Fibroblast of pulmonary artery (primary cell): ENCODE results near the gene SAT1.
A peak's percentile ranks its signal among the peaks of the same experiment; 100 is the strongest.

Experiments used
- DNase-seq: peaks from one replicate; pipeline ENCODE4 v3.0.0-alpha.2; 2010; ENCODE audit warnings: low read depth
- H3K4me3 ChIP-seq: replicated peaks from 2 replicates; pipeline ENCODE4 v1.5.1; 2011; ENCODE audit warnings: low read depth, mild to moderate bottlenecking, control low read depth, low read length, moderate library complexity
- CTCF ChIP-seq: IDR thresholded peaks from 2 replicates; pipeline ENCODE4 v1.5.1; 2011; ENCODE audit warnings: mild to moderate bottlenecking, control low read depth, low read length, inconsistent platforms; ENCODE audit errors: missing control alignments

The SAT1 gene

DNA sequence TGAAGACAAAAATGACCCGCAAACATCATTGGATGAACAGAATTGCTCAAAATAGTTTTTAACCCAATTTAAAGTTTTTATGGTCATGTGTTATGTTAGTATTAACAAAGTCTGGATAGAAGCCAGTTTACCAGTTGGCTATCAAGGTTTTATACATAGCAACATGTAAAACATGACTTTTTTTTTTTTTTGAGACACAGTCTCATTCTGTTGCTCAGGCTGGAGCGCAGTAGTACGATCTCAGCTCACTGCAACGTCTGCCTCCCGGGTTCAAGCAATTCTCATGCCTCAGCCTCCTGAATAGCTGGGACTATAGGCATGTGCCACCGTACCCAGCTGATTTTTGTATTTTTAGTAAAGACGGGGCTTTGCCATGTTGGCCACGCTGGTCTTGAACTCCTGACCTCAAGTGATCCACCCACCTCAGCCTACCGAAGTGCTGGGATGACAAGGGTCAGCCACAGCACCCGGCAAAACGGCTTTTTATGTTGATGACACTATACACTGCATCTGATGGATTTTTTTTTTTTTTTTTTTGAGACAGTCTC is 3.4 kb downstream of the SAT1 start:
- no peak for TF ChIP-seq CTCF
- no peak overlapping the region for H3K4me3 ChIP-seq
- DNase-seq = peak; percentile 60

- no peak for TF ChIP-seq CTCF
- H3K4me3 ChIP-seq = no peak overlapping the region
- DNase-seq = no peak
Observed at GRCh38 chrX:23787745-23788118, 4.8 kb downstream of the SAT1 start.

DNA sequence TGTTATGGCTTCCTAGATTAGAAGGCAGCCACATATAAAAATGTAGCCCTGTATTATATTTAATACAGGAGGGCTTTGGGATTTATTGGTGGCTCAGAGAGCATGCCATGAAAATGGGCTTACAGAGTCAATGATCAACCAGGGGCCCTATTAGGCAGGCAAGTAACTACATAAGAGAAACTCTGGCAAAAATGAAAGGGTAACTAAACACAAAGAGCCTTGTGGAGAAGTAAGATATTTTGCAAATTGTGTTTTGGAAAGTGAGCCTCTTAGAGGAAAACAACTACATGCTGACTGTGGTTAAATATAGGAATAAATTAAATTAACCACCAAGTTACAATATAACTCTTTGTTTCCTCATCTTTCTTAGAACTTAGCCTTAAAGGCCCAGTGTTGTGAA is 5.5 kb downstream of the SAT1 start:
- DNase-seq = no peak
- no peak overlapping the region for H3K4me3 ChIP-seq
- TF ChIP-seq CTCF = no peak

DNA sequence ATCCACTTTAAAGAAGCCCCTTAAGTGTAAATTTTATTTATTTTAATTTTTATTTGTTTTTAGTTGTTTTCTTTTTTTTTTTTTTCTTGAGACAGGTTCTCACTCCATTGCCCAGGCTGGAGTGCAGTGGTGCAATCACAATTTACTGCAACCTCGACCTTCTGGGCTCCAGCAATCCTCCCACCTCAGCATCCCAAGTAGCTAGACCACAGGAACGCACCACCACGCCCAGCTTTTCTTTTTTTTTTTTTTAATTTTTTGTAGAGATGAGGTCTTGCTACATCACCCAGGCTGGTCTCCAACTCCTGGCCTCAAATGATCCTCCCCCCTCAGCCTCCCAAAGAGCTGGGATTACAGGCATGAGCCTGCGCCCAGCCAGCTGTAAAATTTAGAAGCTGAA is 6.0 kb downstream of the SAT1 start:
- H3K4me3 ChIP-seq = no peak overlapping the region
- no peak for TF ChIP-seq CTCF
- no peak for DNase-seq

DNA sequence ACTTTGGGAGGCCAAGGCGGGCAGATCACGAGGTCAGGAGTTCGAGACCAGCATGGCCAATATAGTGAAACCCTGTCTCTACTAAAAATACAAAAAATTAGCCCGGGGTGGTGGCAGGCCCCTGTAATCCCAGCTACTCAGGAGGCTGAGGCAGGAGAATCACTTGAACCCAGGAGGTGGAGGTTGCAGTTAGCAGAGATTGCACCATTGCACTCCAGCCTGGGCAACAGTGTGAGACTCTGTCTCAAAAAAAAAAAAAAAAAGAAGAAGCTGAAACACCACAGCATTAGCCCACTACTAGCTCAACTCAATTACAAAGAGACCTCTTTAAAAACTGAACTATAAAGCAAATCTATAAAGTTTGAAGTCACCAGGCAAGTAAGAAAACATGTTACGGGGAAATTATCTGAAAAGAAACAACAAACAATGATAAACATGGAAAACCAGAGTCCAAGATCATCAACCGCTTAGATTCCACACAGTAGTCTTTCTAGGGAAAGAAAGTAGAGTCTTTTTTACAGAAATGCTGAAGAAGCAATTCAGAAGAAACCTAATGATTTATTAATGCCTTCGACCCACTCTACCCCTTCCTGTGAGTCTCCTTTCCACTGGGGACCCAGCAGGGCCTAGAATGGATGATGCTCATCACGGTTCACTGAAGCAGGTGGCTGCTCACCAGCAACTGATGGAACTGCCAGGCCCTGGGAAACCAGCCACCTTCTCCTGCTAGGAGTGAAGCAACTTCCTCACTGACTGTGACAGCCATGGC is 6.6 kb downstream of the SAT1 start:
- no peak for TF ChIP-seq CTCF
- H3K4me3 ChIP-seq = no peak overlapping the region

DNA sequence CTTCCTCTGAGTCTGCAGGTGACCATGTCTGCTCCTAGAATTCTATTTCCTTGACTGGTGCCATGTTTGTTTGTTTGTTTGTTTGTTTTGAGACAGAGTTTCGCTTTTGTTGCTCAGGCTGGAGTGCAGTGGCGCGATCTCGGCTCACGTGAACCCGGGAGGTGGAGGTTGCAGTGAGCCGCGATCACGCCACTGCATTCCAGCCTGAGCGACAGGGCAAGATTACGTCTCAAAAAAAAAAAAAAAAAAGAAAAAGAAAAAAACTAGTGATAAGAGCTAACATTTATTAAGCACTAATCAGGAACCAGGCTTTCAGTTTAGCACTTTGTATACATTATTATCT is 7.2 kb downstream of the SAT1 start:
- DNase-seq = no peak

More for the DNA sequence above, 6.6 kb downstream of the SAT1 start:
- DNase-seq = no peak

More for the DNA sequence above, 7.2 kb downstream of the SAT1 start:
- no peak overlapping the region for H3K4me3 ChIP-seq
- no peak for TF ChIP-seq CTCF
